HG03460 (cell line): ENCODE results near the gene RPP21.

Experiments used
- ATAC-seq: cut with Tn5 transposase; IDR thresholded peaks from one replicate; pipeline ENCODE4 v1.9.1; 2021; ENCODE audit not compliant: unreplicated experiment

The RPP21 gene

GRCh38 chr6:30328397-30328796 lies 16.6 kb upstream of the RPP21 start:
- ATAC-seq, result no peak

- no peak for ATAC-seq
Observed at GRCh38 chr6:30329331-30329730, 15.6 kb upstream of the RPP21 start.

GRCh38 chr6:30331981-30332380 lies 13.0 kb upstream of the RPP21 start:
- ATAC-seq, result no peak

- ATAC-seq, result no peak
Observed at GRCh38 chr6:30334075-30334783, 10.7 kb upstream of the RPP21 start.

GRCh38 chr6:30340589-30341054 lies 4.3 kb upstream of the RPP21 start:
- ATAC-seq, result no peak

GRCh38 chr6:30341218-30341617 lies 3.7 kb upstream of the RPP21 start:
- ATAC-seq, result no peak

- no peak for ATAC-seq
Observed at GRCh38 chr6:30341728-30342127, 3.2 kb upstream of the RPP21 start.

GRCh38 chr6:30344191-30344867 lies 627 bp upstream of the RPP21 start:
- no peak for ATAC-seq

- ATAC-seq, result no peak
Observed at GRCh38 chr6:30345852-30346251, 896 bp downstream of the RPP21 start.

- ATAC-seq, result no peak
Observed at GRCh38 chr6:30348957-30349356, 4.0 kb downstream of the RPP21 start.

- ATAC-seq, result no peak
Observed at GRCh38 chr6:30349421-30350177, 4.6 kb downstream of the RPP21 start.

- no peak for ATAC-seq
Observed at GRCh38 chr6:30350524-30350923, 5.6 kb downstream of the RPP21 start.

GRCh38 chr6:30352550-30352949 lies 7.6 kb downstream of the RPP21 start:
- no peak for ATAC-seq

- no peak for ATAC-seq
Observed at GRCh38 chr6:30355281-30355680, 10.3 kb downstream of the RPP21 start.

GRCh38 chr6:30356536-30356935 lies 11.6 kb downstream of the RPP21 start:
- ATAC-seq, result no peak

GRCh38 chr6:30357678-30358540 lies 13.0 kb downstream of the RPP21 start:
- no peak for ATAC-seq

GRCh38 chr6:30359276-30359675 lies 14.3 kb downstream of the RPP21 start:
- ATAC-seq, result no peak

- no peak for ATAC-seq
Observed at GRCh38 chr6:30360139-30360538, 15.2 kb downstream of the RPP21 start.

- no peak for ATAC-seq
Observed at GRCh38 chr6:30361661-30362060, 16.7 kb downstream of the RPP21 start.

- no peak for ATAC-seq
Observed at GRCh38 chr6:30363459-30363858, 18.5 kb downstream of the RPP21 start.

- ATAC-seq, result no peak
Observed at GRCh38 chr6:30364591-30364990, 19.6 kb downstream of the RPP21 start.
